DMS153 treated with DMSO at 0.1 percent for 48 hours (cell line): ENCODE results near the gene FAM124A.

ENCODE experiments used
- DNase-seq: peaks from one replicate; lab custom pipeline; 2025; ENCODE audit not compliant: unreplicated experiment; lab: John Stamatoyannopoulos, UW

The FAM124A gene

GRCh38 chr13:51222037-51222685, at the start of gene FAM124A:
Gene FAM124A (plus strand): TSS chr13:51222398. CDS start chr13:51222502, 104 bp downstream.
- no peak for DNase-seq

- DNase-seq = no peak
Measured at GRCh38 chr13:51175021-51175420, 47.2 kb upstream of the FAM124A start.

GRCh38 chr13:51175639-51176038, 46.6 kb upstream of the FAM124A start:
- DNase-seq = no peak

- DNase-seq = no peak
Measured at GRCh38 chr13:51177188-51177587, 45.0 kb upstream of the FAM124A start.

- no peak for DNase-seq
Measured at GRCh38 chr13:51178456-51179074, 43.6 kb upstream of the FAM124A start.

- no peak for DNase-seq
Measured at GRCh38 chr13:51179432-51179971, 42.7 kb upstream of the FAM124A start.

- no peak for DNase-seq
Measured at GRCh38 chr13:51180853-51181511, 41.2 kb upstream of the FAM124A start.

- no peak for DNase-seq
Measured at GRCh38 chr13:51181786-51182383, 40.3 kb upstream of the FAM124A start.

- DNase-seq = no peak
Measured at GRCh38 chr13:51191743-51192142, 30.5 kb upstream of the FAM124A start.

- DNase-seq = no peak
Measured at GRCh38 chr13:51192348-51192747, 29.9 kb upstream of the FAM124A start.

GRCh38 chr13:51193387-51193786, 28.8 kb upstream of the FAM124A start:
- no peak for DNase-seq

GRCh38 chr13:51194942-51195341, 27.3 kb upstream of the FAM124A start:
- DNase-seq = no peak

GRCh38 chr13:51201886-51202285, 20.3 kb upstream of the FAM124A start:
- no peak for DNase-seq

GRCh38 chr13:51202477-51203046, 19.6 kb upstream of the FAM124A start:
- DNase-seq = no peak

GRCh38 chr13:51206584-51206983, 15.6 kb upstream of the FAM124A start:
- no peak for DNase-seq

GRCh38 chr13:51207881-51208280, 14.3 kb upstream of the FAM124A start:
- DNase-seq = no peak

- DNase-seq = no peak
Measured at GRCh38 chr13:51208716-51209115, 13.5 kb upstream of the FAM124A start.

- no peak for DNase-seq
Measured at GRCh38 chr13:51211910-51212309, 10.3 kb upstream of the FAM124A start.

GRCh38 chr13:51212758-51213157, 9.4 kb upstream of the FAM124A start:
- no peak for DNase-seq

- no peak for DNase-seq
Measured at GRCh38 chr13:51213173-51213728, 8.9 kb upstream of the FAM124A start.

GRCh38 chr13:51218626-51219025, 3.6 kb upstream of the FAM124A start:
- DNase-seq = no peak
